ENCODE data around the gene KCNJ5.

- TF ChIP-seq CTCF (IDR thresholded peaks at IDR 0.05), result no peak
- TF ChIP-seq POLR2AphosphoS5 (IDR thresholded peaks at IDR 0.05), result no peak
- TF ChIP-seq POLR2A (IDR thresholded peaks at IDR 0.05), result no peak
Measured at GRCh38 chr11:128894685-128895084, 3.5 kb downstream of the KCNJ5 start.
